B cell (primary cell): ENCODE data around the gene PABPN1. TPM values are rescaled to one million over a fixed set of nuclear protein-coding genes. Genes with fewer than 3 reads are reported as not detected.

ENCODE experiments used
- ATAC-seq: fragments of 200-7000 bp; cut with Tn5 transposase; one replicate; pipeline ENCODE4 v1.10.0; 2021; ENCODE audit warnings: low read depth, mild to moderate bottlenecking, moderate number of reproducible peaks, moderate library complexity
- CTCF ChIA-PET: fragments of 350-600 bp; sonication (Branson Sonifier 250); formaldehyde crosslinking; loops from one replicate; lab custom pipeline; 2021; ENCODE audit warnings: antibody characterized with exemption, inconsistent platforms; lab: Charles Lee
- POLR2A ChIA-PET: fragments of 350-600 bp; sonication (Branson Sonifier 250); formaldehyde crosslinking; loops from one replicate; lab custom pipeline; 2021; ENCODE audit warnings: antibody characterized with exemption; lab: Charles Lee
- DNase-seq: peaks from one replicate; pipeline ENCODE4 v3.0.0; 2013
- H2AFZ ChIP-seq: 2 replicates; pipeline ENCODE4 v1.6.1; 2012; ENCODE audit warnings: mild to moderate bottlenecking, low read depth, low read length; ENCODE audit not compliant: insufficient read depth, poor library complexity, severe bottlenecking
- H3K27ac ChIP-seq, 2 donors: 1 replicate in 1 of 2; 2 replicates in 1 of 2; pipeline ENCODE4 v1.5.1; 2012 to 2013; ENCODE audit warnings: low read length in 2 of 2, mild to moderate bottlenecking in 2 of 2, moderate library complexity in 1 of 2
- H3K27me3 ChIP-seq, 4 experiments: fragments of 200-600 bp in 1 of 4; sonication (generic) in 1 of 4; replicated peaks in 1 of 4; 1 replicate in 2 of 4; 2 replicates in 2 of 4; pipeline versions ENCODE4 v1.6.1 to v1.7.0; 2013 to 2016; ENCODE audit warnings: low read length in 3 of 4, mild to moderate bottlenecking in 2 of 4, mixed read lengths in 1 of 4, moderate library complexity in 1 of 4; ENCODE audit not compliant: insufficient read depth in 4 of 4, control insufficient read depth in 3 of 4; ENCODE audit errors: control extremely low read depth in 1 of 4
- H3K36me3 ChIP-seq, 2 experiments: replicated peaks in 1 of 2; 1 replicate in 1 of 2; 2 replicates in 1 of 2; pipeline versions ENCODE4 v1.6.1 to v1.7.1; 2013; ENCODE audit warnings: low read length in 1 of 2; ENCODE audit not compliant: insufficient read depth in 2 of 2, control insufficient read depth in 1 of 2; ENCODE audit errors: control extremely low read depth in 1 of 2, extremely low read depth in 1 of 2
- H3K4me1 ChIP-seq, 2 donors: fragments of 200-600 bp in 1 of 2; sonication (generic) in 1 of 2; 1 replicate in 1 of 2; 2 replicates in 1 of 2; pipeline versions ENCODE4 v1.5.1 to v1.6.1; 2013 to 2017; ENCODE audit warnings: low read length in 2 of 2; ENCODE audit not compliant: control insufficient read depth in 2 of 2, insufficient read depth in 2 of 2
- H3K4me2 ChIP-seq: replicated peaks from 2 replicates; pipeline ENCODE3; 2012; ENCODE audit warnings: mild to moderate bottlenecking, low read depth, low read length; ENCODE audit not compliant: poor library complexity, severe bottlenecking
- H3K4me3 ChIP-seq, 5 experiments: fragments of 200-600 bp in 1 of 5; sonication (generic) in 1 of 5; 1 replicate in 3 of 5; 2 replicates in 2 of 5; pipeline versions ENCODE4 v1.5.1 to v1.7.0; 2011 to 2016; ENCODE audit warnings: low read length in 4 of 5, mild to moderate bottlenecking in 4 of 5, low read depth in 2 of 5, control low read depth in 1 of 5, moderate library complexity in 1 of 5; ENCODE audit not compliant: insufficient read depth in 1 of 5; ENCODE audit errors: control extremely low read depth in 1 of 5, extremely low read depth in 1 of 5
- H3K79me2 ChIP-seq: fragments of 200-600 bp; sonication (generic); one replicate; pipeline ENCODE4 v1.6.0; 2016; ENCODE audit warnings: low read length; ENCODE audit not compliant: control insufficient read depth, insufficient read depth
- H3K9ac ChIP-seq: fragments of 200-600 bp; sonication (generic); 2 replicates; pipeline ENCODE4 v1.6.1; 2017; ENCODE audit warnings: mild to moderate bottlenecking, low read length, moderate library complexity
- H3K9me3 ChIP-seq, 3 donors: one replicate each; pipeline versions ENCODE4 v1.6.1 to v1.7.1; 2013; ENCODE audit warnings: low read length in 2 of 3; ENCODE audit not compliant: control insufficient read depth in 2 of 3, insufficient read depth in 1 of 3; ENCODE audit errors: control extremely low read depth in 1 of 3
- H4K20me1 ChIP-seq: 2 replicates; pipeline ENCODE4 v1.6.0; 2012; ENCODE audit warnings: mild to moderate bottlenecking, low read length; ENCODE audit not compliant: insufficient read depth, control insufficient read depth, poor library complexity, severe bottlenecking
- H3K27ac Mint-ChIP-seq: one replicate; pipeline ENCODE4 v1.8.0; 2021; ENCODE audit warnings: mixed read lengths
- H3K27me3 Mint-ChIP-seq: one replicate; pipeline ENCODE4 v1.8.0; 2021; ENCODE audit warnings: mixed read lengths
- H3K4me1 Mint-ChIP-seq: one replicate; pipeline ENCODE4 v1.8.0; 2021; ENCODE audit warnings: mixed read lengths
- H3K4me3 Mint-ChIP-seq: one replicate; pipeline ENCODE4 v1.8.0; 2021; ENCODE audit warnings: mixed read lengths
- H3K9me3 Mint-ChIP-seq: one replicate; pipeline ENCODE4 v1.8.0; 2022; ENCODE audit warnings: mixed read lengths; ENCODE audit not compliant: insufficient read depth
- EZH2 ChIP-seq: IDR thresholded peaks from 2 replicates; pipeline ENCODE4 v1.6.1; 2012; ENCODE audit warnings: borderline replicate concordance, low read depth, mild to moderate bottlenecking, moderate library complexity, low read length; ENCODE audit not compliant: insufficient read depth, poor library complexity, severe bottlenecking
- WGBS: methylation state at CpG from one replicate; pipeline ENCODE4 v1.1.5; 2013; ENCODE audit warnings: missing lambda C conversion rate; ENCODE audit not compliant: insufficient coverage; 5-methylcytosine and 5-hydroxymethylcytosine counted together
- intact Hi-C: fragments of 100-400 bp; cut with micrococcal nuclease; formaldehyde crosslinking; loops from one replicate; pipeline ENCODE4 v1.10.0; 2022
- polyA plus RNA-seq: library from polyadenylated mRNA; depleted of rRNA; stranded (reverse); fragments of >200 nt; gene quantifications from 2 replicates; pipeline ENCODE4 v1.2.3, GENCODE V29; 2012
- total RNA-seq, 2 donors: library from RNA; stranded (reverse); fragments of 120-200 nt in 1 of 2; gene quantifications; 1 replicate in 1 of 2; 2 replicates in 1 of 2; pipeline versions ENCODE4 v1.2.3 to v1.2.4, GENCODE V29; 2013 to 2022
- TF ChIP-seq, protein P1 (sequence below): fragments of 200-600 bp; IDR thresholded peaks from one replicate; pipeline ENCODE4 v1.8.0; 2022; ENCODE audit warnings: antibody characterized with exemption, mild to moderate bottlenecking

Gene PABPN1
- total and polyA plus RNA-seq, 2 donors (not counting 1 experiment from before 2014, with no cell fraction given): 283 to 293 TPM

DNA sequence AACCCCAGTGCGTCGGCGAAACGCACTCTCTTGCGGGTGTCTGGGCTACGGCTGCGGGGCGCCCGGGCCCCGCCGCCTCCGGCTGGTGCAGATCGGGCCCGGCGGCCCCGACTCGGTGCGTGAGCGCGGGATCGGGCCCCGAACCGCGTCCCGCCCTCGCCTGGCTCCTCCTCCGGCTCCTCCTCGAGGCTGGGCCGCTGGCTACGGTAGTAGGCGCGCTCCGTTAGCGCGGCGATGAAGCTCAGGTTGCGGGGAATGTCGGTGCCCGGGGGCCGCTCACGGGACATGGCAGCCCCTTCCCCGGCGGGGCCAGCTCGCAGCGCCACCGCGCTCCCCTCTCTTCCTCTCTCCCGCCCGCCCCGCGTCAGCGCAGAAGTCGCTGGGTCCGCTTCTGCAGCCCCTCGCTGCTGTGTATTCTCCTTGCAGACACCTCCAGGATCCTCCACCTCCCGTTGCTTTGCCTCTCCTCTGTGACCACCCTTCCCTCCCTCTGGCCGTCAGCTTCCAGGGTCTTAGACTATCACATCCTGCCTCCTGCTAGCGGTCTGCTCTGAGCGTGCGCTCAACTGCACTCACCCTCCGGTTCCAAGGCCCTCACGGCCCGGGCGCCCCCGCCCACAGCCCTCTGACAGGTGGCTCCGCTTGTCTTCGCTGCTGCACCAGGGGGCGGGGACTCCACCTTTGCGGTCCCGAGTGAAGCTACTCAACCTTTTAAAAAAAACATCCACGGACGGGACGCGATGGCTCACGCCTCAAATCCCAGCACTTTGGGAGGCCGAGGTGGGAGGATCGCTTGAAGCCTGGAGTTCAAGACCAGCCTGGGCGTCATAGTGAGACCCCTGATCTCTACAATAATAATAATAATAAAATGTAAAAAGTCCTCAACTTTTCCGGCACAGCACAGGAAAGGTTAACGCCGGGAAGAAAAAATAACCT lies 18.7 kb upstream of the PABPN1 start, which contains the start of gene PPP1R3E:
Gene PPP1R3E (minus strand): TSS at position 570 of the 936 bp plus-strand sequence. CDS start 283 bp downstream, at position 287.
- H3K9me3 Mint-ChIP-seq: no peaks in the 10 kb centered on the region
- H3K9me3 ChIP-seq: peaks cover 0 to 3% (median 0%) of the 10 kb centered on the region in 3 donors
- WGBS: 2% methylated on average over 72 of the region's 81 CpGs
- peak within 1 kb of the TSS; percentile 98 for H3K4me3 Mint-ChIP-seq
- H3K4me2 ChIP-seq: peak within 1 kb of the TSS; percentile 98
- peak; percentile 25 for ATAC-seq
- peak within 1 kb of the TSS; percentile 54 to 86 (median 81) for H3K4me3 ChIP-seq
- H3K79me2 ChIP-seq: peaks cover 6% of the 10 kb centered on the region
- CTCF ChIA-PET: interaction anchor here (0.6 to 8.6 kb wide), 9 partner anchors 16 to 726 kb away, joined by 3 to 56 read pairs (median 5); partner anchors contain the start of genes ACIN1, C14orf119, CDH24 and HOMEZ
- no peak for TF ChIP-seq EZH2
- TF ChIP-seq, protein P1, sequence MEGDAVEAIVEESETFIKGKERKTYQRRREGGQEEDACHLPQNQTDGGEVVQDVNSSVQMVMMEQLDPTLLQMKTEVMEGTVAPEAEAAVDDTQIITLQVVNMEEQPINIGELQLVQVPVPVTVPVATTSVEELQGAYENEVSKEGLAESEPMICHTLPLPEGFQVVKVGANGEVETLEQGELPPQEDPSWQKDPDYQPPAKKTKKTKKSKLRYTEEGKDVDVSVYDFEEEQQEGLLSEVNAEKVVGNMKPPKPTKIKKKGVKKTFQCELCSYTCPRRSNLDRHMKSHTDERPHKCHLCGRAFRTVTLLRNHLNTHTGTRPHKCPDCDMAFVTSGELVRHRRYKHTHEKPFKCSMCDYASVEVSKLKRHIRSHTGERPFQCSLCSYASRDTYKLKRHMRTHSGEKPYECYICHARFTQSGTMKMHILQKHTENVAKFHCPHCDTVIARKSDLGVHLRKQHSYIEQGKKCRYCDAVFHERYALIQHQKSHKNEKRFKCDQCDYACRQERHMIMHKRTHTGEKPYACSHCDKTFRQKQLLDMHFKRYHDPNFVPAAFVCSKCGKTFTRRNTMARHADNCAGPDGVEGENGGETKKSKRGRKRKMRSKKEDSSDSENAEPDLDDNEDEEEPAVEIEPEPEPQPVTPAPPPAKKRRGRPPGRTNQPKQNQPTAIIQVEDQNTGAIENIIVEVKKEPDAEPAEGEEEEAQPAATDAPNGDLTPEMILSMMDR: no peak
- H3K27ac ChIP-seq: peak within 1 kb of the TSS; percentile 95 to 96
- H4K20me1 ChIP-seq: no peaks in the 10 kb centered on the region
- H3K9ac ChIP-seq: peak within 1 kb of the TSS; percentile 90
- peaks cover 25 to 37% of the 10 kb centered on the region in 2 donors for H3K4me1 ChIP-seq
- POLR2A ChIA-PET: interaction anchor here (0.5 to 5.0 kb wide), 8 partner anchors 14 to 384 kb away, joined by 3 to 84 read pairs (median 5); partner anchors contain the start of genes ACIN1, C14orf119, HOMEZ and PABPN1
- peak; percentile 91 for DNase-seq
- peak within 1 kb of the TSS; percentile 92 for H2AFZ ChIP-seq
- intact Hi-C loops: loop anchor here (5.0 to 10.0 kb wide), 7 partner anchors 255 to 1920 kb away; partner anchors contain the start of genes PRMT5, PSME2, RNF31 and SUPT16H
- peak within 1 kb of the TSS; percentile 98 for H3K27ac Mint-ChIP-seq
- H3K36me3 ChIP-seq: peaks cover 0 to 5% of the 10 kb centered on the region in 2 experiments
- H3K27me3 Mint-ChIP-seq: no peaks in the 10 kb centered on the region
- peaks cover 45% of the 10 kb centered on the region for H3K4me1 Mint-ChIP-seq
- no peaks in the 10 kb centered on the region for H3K27me3 ChIP-seq
